Activated CD4-positive, alpha-beta T cell treated with anti-CD3 and anti-CD28 coated beads, Interleukin-2, amount 10 ng/mL, durations not matched to agents 7 days and 5 days (primary cell): Measurements from ENCODE around the gene TRIM9. TPM values are rescaled to one million over a fixed set of nuclear protein-coding genes. Genes with fewer than 3 reads are reported as not detected.

Experiments
- CTCF ChIA-PET: fragments of 350-600 bp; sonication (Branson Sonifier 250); formaldehyde crosslinking; loops from one replicate; lab custom pipeline; 2021; ENCODE audit warnings: antibody characterized with exemption; lab: Charles Lee
- POLR2A ChIA-PET: fragments of 350-600 bp; sonication (Branson Sonifier 250); formaldehyde crosslinking; loops from one replicate; lab custom pipeline; 2021; ENCODE audit warnings: antibody characterized with exemption; lab: Charles Lee
- DNase-seq: peaks from one replicate; pipeline ENCODE4 v3.0.0-alpha.2; 2020
- H3K27ac Mint-ChIP-seq: one replicate; pipeline ENCODE4 v1.8.0; 2021; ENCODE audit warnings: mild to moderate bottlenecking, moderate library complexity, mixed read lengths
- H3K27me3 Mint-ChIP-seq: one replicate; pipeline ENCODE4 v1.8.0; 2021; ENCODE audit warnings: mixed read lengths
- H3K36me3 Mint-ChIP-seq: one replicate; pipeline ENCODE4 v1.8.0; 2021; ENCODE audit warnings: low read depth, mixed read lengths
- H3K4me1 Mint-ChIP-seq: one replicate; pipeline ENCODE4 v1.8.0; 2021; ENCODE audit warnings: mixed read lengths
- H3K4me3 Mint-ChIP-seq: one replicate; pipeline ENCODE4 v1.8.0; 2021; ENCODE audit warnings: mild to moderate bottlenecking, moderate library complexity, mixed read lengths
- H3K9me3 Mint-ChIP-seq: one replicate; pipeline ENCODE4 v1.8.0; 2021; ENCODE audit warnings: mixed read lengths
- total RNA-seq, 2 experiments: library from RNA; stranded (reverse); gene quantifications; one replicate each; pipeline ENCODE4 v1.2.3, GENCODE V29; 2021

TRIM9 gene
- total RNA-seq, 2 experiments from 2014 or later = 0.30 to 0.44 TPM

DNA sequence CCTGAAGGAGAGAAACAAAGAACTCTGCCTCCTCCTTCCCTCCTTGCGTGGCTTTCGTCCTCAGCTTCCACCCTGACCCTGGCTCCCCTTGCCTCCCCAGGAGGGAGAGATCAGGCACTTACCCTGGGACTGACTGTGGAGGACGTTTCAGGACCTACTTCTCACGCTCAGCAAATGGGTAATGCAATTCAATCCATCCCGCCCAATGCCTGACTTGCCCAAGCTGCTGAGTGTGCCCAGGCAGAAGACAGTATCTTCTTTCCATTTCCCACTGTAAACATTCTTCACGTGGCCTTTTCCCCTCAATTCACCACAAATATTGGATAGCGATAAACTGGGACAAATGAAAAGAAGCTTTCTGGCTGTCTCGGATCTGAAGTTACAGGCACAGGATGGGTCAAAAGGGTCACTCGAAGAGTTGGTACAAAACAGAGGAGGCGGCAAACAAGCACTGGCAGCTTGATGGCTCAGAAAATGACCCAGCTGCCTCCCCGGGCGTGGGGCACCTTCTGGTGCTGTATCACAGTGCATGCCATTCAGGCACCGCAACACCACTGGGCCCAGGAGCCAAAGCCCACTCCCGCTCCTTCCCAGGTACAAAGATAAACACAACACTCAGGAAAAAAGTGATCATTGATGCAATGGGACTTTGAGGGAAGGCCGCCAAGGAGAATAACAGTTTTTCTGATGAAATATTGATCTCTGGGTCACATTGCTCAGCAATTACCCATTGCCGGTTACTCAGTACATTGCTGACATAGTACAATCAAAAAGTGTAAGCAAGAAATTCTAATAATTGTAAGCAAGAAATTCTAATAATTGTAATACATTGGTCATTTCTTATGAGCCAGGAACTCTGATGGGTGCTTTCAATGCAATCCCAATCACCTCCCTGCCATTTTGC lies 65.8 kb downstream of the TRIM9 start:
- Mint-ChIP-seq H3K27ac (no peak overlapping the region), H3K27me3 (peaks cover 7% of the 10 kb centered on the region), H3K4me3 (no peak overlapping the region), H3K9me3 (no peaks in the 10 kb centered on the region), H3K36me3 (no peaks in the 10 kb centered on the region), H3K4me1 (no peaks in the 10 kb centered on the region)
- POLR2A ChIA-PET = no interaction called here
- CTCF ChIA-PET = no interaction called here
- no peak for DNase-seq

DNA sequence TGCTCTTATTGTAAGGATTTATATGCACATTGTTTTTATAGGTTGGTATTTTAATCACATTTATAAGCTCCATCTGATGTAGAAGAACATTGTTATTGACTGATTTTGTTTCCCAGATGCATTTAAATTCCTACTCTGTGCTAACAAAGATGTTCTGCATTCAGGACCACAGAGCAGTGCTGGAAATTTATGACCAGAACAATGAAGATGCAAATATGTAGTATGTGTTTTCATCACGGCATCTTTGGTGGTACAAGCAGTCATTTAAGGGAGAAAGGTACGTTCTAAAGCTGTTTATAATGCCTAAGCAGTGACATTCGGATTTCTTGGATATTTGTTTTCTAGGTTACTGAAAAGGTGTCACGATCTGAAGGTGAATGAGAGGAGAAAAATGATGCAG lies 66.5 kb downstream of the TRIM9 start:
- Mint-ChIP-seq H3K4me3 (no peak overlapping the region), H3K9me3 (no peaks in the 10 kb centered on the region), H3K4me1 (no peaks in the 10 kb centered on the region), H3K27me3 (peaks cover 7% of the 10 kb centered on the region), H3K36me3 (no peaks in the 10 kb centered on the region), H3K27ac (no peak overlapping the region)
- ChIA-PET POLR2A (no interaction called here), CTCF (no interaction called here)
- DNase-seq = no peak

DNA sequence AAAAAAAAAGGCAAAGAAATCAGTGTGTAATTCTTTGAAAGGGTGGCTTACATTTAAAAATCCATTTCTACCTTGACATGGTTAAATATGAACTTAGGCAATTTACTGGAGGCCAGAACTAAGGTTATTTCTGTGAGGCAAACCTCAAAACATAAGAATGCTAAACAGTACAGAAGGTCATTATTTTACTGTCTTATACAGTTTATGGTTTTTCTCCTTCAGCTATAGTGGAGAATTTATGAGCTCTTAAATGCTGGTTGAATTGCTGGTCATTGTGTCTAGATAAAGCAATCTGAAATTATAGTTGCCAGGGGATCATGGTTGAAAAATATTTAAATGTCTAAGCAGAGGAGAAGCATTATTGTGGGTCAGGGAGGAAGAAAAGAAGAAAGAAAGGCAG lies 70.5 kb downstream of the TRIM9 start:
- no peak overlapping the region for H3K27ac Mint-ChIP-seq
- H3K36me3 Mint-ChIP-seq = no peaks in the 10 kb centered on the region
- no peak overlapping the region for H3K4me3 Mint-ChIP-seq
- DNase-seq = no peak
- POLR2A ChIA-PET = no interaction called here
- CTCF ChIA-PET = interaction anchor here (1.1 to 1.2 kb wide), 2 partner anchors 10 to 30 kb away, joined by 3 to 5 read pairs; no protein-coding TSS in a partner anchor
- peaks cover 7% of the 10 kb centered on the region for H3K27me3 Mint-ChIP-seq
- no peaks in the 10 kb centered on the region for H3K4me1 Mint-ChIP-seq
- no peaks in the 10 kb centered on the region for H3K9me3 Mint-ChIP-seq

DNA sequence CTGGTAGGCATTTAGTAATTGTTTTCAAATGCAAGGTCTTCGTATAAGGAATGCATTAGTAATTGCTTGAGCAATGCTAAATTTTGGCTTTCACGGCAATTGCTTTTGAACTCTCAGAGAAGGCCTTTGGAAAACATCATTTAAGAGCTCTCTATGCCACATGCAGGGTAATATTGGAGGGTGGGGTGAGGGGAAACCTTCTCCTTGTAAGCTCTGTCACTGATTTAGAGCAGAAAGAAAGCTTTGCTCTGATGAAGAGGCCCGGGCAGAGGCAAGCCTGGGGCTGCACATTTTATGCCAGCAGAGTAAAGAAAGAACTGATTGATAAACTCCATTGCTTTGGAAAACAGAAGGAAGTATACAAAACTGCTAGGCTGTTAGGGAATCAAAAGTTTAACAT lies 70.9 kb downstream of the TRIM9 start:
- Mint-ChIP-seq H3K27ac (no peak overlapping the region), H3K27me3 (peaks cover 7% of the 10 kb centered on the region), H3K9me3 (no peaks in the 10 kb centered on the region), H3K4me3 (no peak overlapping the region), H3K4me1 (no peaks in the 10 kb centered on the region), H3K36me3 (no peaks in the 10 kb centered on the region)
- DNase-seq = no peak
- POLR2A ChIA-PET = no interaction called here
- CTCF ChIA-PET = interaction anchor here (1.1 to 1.2 kb wide), 2 partner anchors 10 to 30 kb away, joined by 3 to 5 read pairs; no protein-coding TSS in a partner anchor

DNA sequence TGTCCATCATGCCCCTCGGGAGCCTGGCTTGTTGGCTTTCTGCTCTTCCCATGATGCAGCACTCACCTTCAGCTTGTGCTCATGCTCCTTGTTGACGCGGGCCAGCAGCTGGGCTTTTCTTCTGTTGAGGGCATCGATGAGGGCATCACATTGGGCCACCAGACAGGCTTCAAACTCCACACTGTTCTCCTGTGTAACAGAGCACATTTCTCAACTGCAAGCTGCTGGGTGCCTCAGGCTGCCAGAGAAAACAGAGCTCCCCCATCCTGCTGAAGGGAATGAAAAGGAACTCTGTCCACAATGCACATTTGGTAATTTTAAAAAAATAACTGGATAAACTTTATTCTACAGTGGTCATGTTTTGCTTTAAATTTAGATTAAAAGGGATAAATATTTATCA lies 72.1 kb downstream of the TRIM9 start:
- no peaks in the 10 kb centered on the region for H3K4me1 Mint-ChIP-seq
- no peak overlapping the region for H3K4me3 Mint-ChIP-seq
- H3K36me3 Mint-ChIP-seq = no peaks in the 10 kb centered on the region
- CTCF ChIA-PET = interaction anchor here (0.5 kb wide), 1 partner anchor 61 kb away, joined by 3 read pairs; no protein-coding TSS in a partner anchor
- H3K27ac Mint-ChIP-seq = no peak overlapping the region
- POLR2A ChIA-PET = no interaction called here
- no peak for DNase-seq
- peaks cover 4% of the 10 kb centered on the region for H3K27me3 Mint-ChIP-seq
- no peaks in the 10 kb centered on the region for H3K9me3 Mint-ChIP-seq

GRCh38 chr14:51020024-51020710 lies 74.7 kb downstream of the TRIM9 start:
- DNase-seq = no peak
- ChIA-PET CTCF (no interaction called here), POLR2A (no interaction called here)
- no peaks in the 10 kb centered on the region for H3K9me3 Mint-ChIP-seq
- H3K27ac Mint-ChIP-seq = no peak overlapping the region
- no peaks in the 10 kb centered on the region for H3K36me3 Mint-ChIP-seq
- H3K4me1 Mint-ChIP-seq = no peaks in the 10 kb centered on the region
- no peak overlapping the region for H3K4me3 Mint-ChIP-seq
- peaks cover 1% of the 10 kb centered on the region for H3K27me3 Mint-ChIP-seq

- no peaks in the 10 kb centered on the region for H3K36me3 Mint-ChIP-seq
- no peak for DNase-seq
- H3K27ac Mint-ChIP-seq = no peak overlapping the region
- POLR2A ChIA-PET = no interaction called here
- H3K4me1 Mint-ChIP-seq = no peaks in the 10 kb centered on the region
- H3K27me3 Mint-ChIP-seq = peaks cover 1% of the 10 kb centered on the region
- CTCF ChIA-PET = no interaction called here
- H3K4me3 Mint-ChIP-seq = no peak overlapping the region
- no peaks in the 10 kb centered on the region for H3K9me3 Mint-ChIP-seq
These were observed 75.8 kb downstream of the TRIM9 start for GRCh38 chr14:51019089-51019488.

GRCh38 chr14:51018521-51018920 lies 76.4 kb downstream of the TRIM9 start:
- peaks cover 1% of the 10 kb centered on the region for H3K27me3 Mint-ChIP-seq
- no peaks in the 10 kb centered on the region for H3K9me3 Mint-ChIP-seq
- no peak for DNase-seq
- no peaks in the 10 kb centered on the region for H3K36me3 Mint-ChIP-seq
- H3K4me3 Mint-ChIP-seq = no peak overlapping the region
- CTCF ChIA-PET = no interaction called here
- H3K27ac Mint-ChIP-seq = no peak overlapping the region
- POLR2A ChIA-PET = no interaction called here
- no peaks in the 10 kb centered on the region for H3K4me1 Mint-ChIP-seq

- DNase-seq = no peak
- H3K27ac Mint-ChIP-seq = no peak overlapping the region
- H3K9me3 Mint-ChIP-seq = no peaks in the 10 kb centered on the region
- ChIA-PET POLR2A (no interaction called here), CTCF (interaction anchor here (1.3 kb wide), 1 partner anchor 10 kb away, joined by 5 read pairs; no protein-coding TSS in a partner anchor)
- H3K36me3 Mint-ChIP-seq = no peaks in the 10 kb centered on the region
- no peak overlapping the region for H3K4me3 Mint-ChIP-seq
- H3K27me3 Mint-ChIP-seq = peaks cover 4% of the 10 kb centered on the region
- no peaks in the 10 kb centered on the region for H3K4me1 Mint-ChIP-seq
These were observed 80.3 kb downstream of the TRIM9 start for GRCh38 chr14:51014625-51015024.

DNA sequence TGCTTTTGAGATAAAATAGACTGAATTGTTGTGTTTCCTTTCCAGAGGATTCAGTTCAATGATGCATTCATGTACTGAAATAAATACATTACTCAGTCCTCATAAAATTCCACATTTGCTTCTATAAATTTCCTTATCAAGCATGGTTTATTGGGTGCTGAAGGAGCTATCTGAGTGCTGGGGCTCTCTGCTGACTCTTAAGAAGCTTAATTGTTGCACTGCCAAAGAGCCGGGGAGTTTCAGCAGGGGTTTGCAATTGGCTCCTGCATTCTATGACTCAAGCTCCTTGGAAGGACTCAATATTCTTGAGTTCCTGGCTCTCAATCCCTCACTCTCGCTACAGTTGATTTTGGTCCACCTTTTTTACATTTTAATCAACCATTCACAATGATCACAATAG lies 80.8 kb downstream of the TRIM9 start:
- no peak overlapping the region for H3K4me3 Mint-ChIP-seq
- no peak for DNase-seq
- H3K36me3 Mint-ChIP-seq = no peaks in the 10 kb centered on the region
- H3K27me3 Mint-ChIP-seq = peaks cover 4% of the 10 kb centered on the region
- H3K9me3 Mint-ChIP-seq = no peaks in the 10 kb centered on the region
- no peaks in the 10 kb centered on the region for H3K4me1 Mint-ChIP-seq
- H3K27ac Mint-ChIP-seq = no peak overlapping the region
- CTCF ChIA-PET = interaction anchor here (1.3 kb wide), 1 partner anchor 11 kb away, joined by 5 read pairs; no protein-coding TSS in a partner anchor
- POLR2A ChIA-PET = no interaction called here

GRCh38 chr14:51012055-51012454 lies 82.8 kb downstream of the TRIM9 start:
- Mint-ChIP-seq H3K36me3 (no peaks in the 10 kb centered on the region), H3K27ac (no peak overlapping the region), H3K4me1 (no peaks in the 10 kb centered on the region), H3K4me3 (no peak overlapping the region), H3K27me3 (peaks cover 3% of the 10 kb centered on the region), H3K9me3 (no peaks in the 10 kb centered on the region)
- DNase-seq = no peak
- POLR2A ChIA-PET = no interaction called here
- CTCF ChIA-PET = no interaction called here

- ChIA-PET POLR2A (no interaction called here), CTCF (no interaction called here)
- Mint-ChIP-seq H3K36me3 (no peaks in the 10 kb centered on the region), H3K4me3 (no peak overlapping the region), H3K27ac (no peak overlapping the region), H3K27me3 (peaks cover 6% of the 10 kb centered on the region), H3K9me3 (no peaks in the 10 kb centered on the region), H3K4me1 (no peaks in the 10 kb centered on the region)
- no peak for DNase-seq
These were observed 86.5 kb downstream of the TRIM9 start for GRCh38 chr14:51008446-51008845.

DNA sequence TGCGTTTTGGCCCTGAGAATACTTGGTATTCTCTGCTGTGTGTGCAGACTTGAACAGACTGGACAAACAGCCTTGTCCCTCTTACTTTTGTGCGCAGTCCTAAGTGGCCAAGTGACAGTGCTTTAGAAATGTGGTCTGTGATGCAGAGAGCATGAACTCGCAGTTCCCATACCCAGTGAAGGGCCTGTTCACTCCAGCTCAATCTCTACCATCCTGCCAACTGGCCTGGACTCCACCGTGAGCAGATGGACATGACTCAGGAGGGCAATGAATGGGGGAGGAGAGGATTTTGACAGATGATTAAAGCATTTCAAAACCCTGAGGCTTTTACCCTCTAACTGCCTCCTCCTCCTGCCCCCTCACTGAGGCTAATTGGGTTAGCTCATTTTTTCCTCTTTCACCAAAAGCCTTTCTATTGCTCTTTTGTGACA lies 88.1 kb downstream of the TRIM9 start:
- no peak for DNase-seq
- ChIA-PET CTCF (interaction anchor here (0.6 to 1.0 kb wide), 2 partner anchors 18 to 264 kb away, joined by 3 read pairs; no protein-coding TSS in a partner anchor), POLR2A (no interaction called here)
- Mint-ChIP-seq H3K27me3 (peaks cover 5% of the 10 kb centered on the region), H3K36me3 (no peaks in the 10 kb centered on the region), H3K27ac (no peak overlapping the region), H3K9me3 (no peaks in the 10 kb centered on the region), H3K4me1 (no peaks in the 10 kb centered on the region), H3K4me3 (no peak overlapping the region)
